ENCODE results near the gene LGALSL.

Gene LGALSL

DNA sequence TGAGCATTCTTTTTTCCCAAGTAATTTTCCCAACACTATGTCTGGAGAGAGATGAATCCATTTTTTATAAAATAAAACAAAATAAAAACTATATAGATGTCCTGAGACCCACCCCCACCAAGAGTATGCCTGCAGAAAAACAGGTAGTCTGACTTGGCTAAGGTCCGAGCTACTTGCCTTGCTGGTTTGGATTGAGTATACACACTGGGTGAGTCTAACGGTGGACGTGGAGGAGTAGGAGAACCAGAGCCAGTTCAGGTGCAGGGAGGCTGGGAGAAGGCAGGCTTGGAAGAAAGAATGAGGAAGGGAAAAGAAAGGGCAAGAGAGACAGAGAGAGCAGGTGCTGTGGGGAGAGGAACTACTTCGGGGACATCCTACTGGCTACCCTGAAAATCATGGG, 48.9 kb downstream of the LGALSL start:
- no peak for DNase-seq

- no peak for DNase-seq
Measured at GRCh38 chr2:64504774-64505720, 51.1 kb downstream of the LGALSL start.

DNA sequence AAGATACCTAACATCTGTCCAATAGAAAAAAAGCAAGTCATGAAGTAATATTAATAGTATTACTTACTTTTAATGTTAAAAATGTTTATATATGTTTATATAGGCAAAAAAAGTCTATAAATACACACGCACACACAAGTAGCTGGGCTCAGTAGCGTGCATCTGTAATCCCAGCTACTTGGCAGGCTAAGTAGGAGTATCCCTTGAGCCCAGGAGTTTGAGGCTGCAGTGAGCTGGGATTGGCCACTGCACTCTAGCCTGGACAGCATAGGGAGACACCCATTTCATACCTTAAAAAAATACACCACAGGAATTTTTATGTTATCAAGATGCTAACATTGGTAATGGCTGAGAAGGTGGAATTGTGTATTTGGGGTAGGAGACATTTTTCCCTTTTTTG, 52.7 kb downstream of the LGALSL start:
- no peak for DNase-seq
